HG02884 (cell line): ENCODE measurements around the gene GSTM2.

Source experiments
- ATAC-seq: cut with Tn5 transposase; IDR thresholded peaks from one replicate; pipeline ENCODE4 v1.9.1; 2021; ENCODE audit warnings: mild to moderate bottlenecking, moderate library complexity; ENCODE audit not compliant: unreplicated experiment

The GSTM2 gene

DNA sequence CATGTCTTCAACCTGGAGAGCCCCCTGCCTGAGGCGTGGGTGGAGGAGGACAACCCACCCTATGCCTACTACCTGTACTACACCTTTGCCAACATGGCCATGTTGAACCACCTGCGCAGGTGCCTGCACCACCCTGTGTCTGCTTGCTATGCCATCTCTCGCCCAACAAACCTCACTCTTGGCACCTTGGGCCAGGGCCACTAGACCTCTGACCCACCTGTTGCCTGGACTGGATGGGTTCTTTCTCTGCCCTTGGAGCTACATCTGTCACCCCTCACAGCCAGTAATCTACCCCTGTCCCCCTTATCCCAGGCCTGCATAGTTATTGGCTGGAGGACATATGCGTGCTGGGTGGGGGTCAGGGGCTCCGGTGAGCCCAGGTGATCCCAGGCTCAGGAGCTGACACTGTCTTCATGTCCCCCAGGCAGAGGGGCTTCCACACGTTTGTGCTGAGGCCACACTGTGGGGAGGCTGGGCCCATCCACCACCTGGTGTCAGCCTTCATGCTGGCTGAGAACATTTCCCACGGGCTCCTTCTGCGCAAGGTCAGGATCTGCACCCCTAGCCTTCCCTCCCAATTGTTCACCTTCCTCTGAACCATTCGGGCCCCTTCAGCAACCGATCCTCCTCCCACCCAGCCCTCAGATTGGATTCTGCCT lies 38.4 kb upstream of the GSTM2 start:
- no peak for ATAC-seq

GRCh38 chr1:109630081-109630897 lies 37.6 kb upstream of the GSTM2 start:
- no peak for ATAC-seq

- ATAC-seq, result no peak
Observed at GRCh38 chr1:109630898-109631512, 36.9 kb upstream of the GSTM2 start.

DNA sequence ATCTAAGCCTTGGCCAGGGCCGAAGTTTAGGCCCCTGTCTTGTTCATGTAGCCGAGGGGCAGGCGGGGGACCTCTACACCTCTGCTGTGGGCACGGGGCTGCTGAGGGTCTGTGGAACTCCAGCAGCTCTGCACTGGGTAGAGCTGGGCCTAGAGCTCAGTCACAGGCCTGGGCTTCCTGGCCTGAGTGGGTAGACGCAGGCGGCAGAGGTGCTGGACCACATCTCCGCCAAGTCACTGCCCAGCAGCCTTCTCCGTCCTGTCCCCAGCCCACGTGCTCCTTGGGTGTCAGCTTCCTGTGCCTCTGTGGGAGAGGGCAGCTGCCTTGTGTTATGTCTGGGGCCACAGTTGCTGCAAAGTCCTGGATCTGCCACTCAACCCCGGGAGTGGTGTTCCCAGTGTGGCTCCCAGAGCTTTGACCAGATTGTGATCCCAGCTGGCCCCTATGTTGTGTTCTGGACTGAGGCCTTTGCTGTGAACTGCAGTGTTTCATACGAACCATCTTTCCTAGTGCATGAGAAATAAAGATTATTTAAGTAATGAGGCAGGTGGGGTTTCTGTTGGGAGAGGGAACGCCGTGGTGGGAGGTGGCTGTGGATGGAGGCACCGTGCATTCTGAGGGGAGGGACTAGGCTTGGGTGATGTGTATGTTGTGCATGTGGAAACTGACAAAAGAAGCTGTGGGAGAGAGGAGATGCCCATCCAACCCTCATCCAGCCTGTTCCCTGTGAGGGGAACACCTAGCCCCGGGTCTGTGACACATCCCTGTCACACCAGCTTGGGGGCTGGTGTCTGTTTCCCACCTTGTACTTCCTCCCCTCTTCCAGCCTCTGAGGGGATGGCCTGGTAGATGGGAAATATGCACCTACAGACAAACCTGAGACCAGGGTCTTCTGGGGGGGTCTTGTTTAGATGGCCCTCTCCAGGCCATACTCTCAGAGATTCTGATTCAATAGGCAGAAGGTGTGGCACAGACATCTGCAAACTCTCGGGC lies 36.0 kb upstream of the GSTM2 start:
- ATAC-seq, result no peak

- ATAC-seq, result no peak
Observed at GRCh38 chr1:109632671-109633346, 35.0 kb upstream of the GSTM2 start.

DNA sequence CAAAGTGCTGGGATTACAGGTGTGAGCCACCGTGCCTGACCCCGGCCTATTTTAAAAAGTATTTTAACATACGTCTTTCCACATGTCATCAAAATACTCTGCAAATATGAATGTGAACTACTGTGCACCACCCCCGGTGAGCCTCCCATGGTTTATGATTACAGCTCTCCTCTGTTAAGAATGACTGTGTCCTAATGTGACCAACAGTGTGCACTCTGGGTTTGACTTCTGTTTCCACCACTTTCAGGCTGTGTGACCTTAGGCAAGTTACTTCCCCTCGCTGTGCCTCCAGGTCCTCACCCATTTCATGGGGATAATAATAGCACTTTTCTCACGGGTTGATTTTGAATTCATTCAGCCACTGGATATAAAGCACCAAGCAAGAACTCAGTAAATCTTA lies 33.6 kb upstream of the GSTM2 start:
- no peak for ATAC-seq

DNA sequence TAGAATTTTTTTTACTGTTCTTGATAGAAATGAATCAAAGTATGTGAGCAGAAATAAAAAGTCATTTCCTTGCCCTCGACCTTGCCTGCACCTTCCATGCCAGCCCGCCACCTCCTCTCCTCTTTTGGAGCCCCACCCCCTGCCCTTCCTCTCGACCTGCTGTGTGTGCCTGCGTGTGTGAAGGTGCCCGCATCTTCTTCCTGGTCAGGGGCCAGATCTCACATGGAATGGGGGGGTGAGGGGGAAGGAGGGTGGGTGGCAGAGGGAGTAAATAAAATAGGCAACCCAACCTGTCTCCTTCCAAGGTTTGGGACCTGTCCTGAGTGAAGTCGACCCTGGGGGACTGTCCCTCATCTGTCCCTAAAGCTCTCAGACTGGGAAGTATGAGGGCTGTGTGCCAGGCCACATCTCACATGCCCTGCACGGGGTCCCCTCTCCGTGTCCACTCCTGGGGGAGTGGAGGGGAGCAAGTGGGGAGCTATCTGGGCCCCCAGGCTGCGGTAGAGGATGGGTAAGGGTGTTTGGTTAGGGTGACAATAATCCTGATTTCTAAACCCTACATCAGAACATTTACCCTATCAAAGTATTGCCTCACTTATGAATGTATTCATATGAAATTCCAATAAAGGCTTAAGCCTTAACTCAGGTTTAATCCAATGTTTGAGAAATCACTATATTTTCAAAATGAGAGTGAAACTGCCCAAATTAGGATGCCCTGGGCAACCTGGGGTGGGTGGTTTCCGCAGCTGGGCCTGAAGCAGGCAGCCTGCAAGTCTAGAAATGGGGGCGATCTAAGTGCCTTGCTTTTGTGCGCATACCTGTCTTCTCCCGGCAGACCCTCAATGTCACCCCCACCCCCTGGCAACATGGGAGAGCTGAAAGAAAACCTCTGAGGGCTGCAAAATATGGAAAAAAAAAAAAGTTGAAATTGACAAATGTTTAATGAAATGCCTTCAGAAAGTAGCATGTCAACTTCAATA lies 32.8 kb upstream of the GSTM2 start:
- ATAC-seq, result no peak

DNA sequence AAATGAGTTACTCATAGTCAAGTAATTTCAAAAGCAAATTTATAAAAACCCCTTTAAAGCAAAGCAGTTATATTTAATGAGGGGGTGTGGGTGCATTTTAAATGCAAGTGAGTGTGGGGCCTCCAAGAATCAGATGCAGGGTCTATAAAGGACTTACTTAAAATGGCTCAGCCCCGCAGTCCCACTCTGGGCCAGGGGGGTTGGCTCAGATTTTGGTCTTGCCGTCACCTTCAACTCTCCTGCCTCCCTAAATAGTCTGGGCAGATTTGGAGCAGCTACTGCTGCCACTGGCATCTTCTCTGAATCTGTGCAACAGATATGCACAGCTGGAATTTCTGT lies 32.0 kb upstream of the GSTM2 start:
- ATAC-seq, result no peak

- ATAC-seq, result no peak
Observed at GRCh38 chr1:109636201-109636952, 31.5 kb upstream of the GSTM2 start.

GRCh38 chr1:109637446-109637845 lies 30.4 kb upstream of the GSTM2 start:
- ATAC-seq, result no peak

GRCh38 chr1:109639063-109639840 lies 28.6 kb upstream of the GSTM2 start:
- ATAC-seq, result no peak

DNA sequence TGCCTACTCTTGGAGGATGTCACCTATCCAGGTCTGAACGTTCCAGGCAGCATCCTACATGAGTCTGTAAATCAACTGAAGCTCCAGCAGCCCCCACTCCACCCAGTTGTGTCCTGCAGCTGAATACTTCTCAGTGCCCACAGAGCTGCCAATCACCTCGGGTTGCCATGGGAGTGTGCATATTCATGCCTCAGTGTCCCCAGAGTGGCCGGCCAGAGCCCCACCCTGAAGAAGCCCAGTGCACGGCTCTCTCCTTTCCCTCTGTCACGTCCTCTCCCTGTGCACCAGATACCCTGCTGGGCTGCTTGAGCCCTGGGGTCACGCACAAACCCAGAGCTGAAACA lies 28.0 kb upstream of the GSTM2 start:
- no peak for ATAC-seq

GRCh38 chr1:109640285-109640865 lies 27.5 kb upstream of the GSTM2 start:
- no peak for ATAC-seq

DNA sequence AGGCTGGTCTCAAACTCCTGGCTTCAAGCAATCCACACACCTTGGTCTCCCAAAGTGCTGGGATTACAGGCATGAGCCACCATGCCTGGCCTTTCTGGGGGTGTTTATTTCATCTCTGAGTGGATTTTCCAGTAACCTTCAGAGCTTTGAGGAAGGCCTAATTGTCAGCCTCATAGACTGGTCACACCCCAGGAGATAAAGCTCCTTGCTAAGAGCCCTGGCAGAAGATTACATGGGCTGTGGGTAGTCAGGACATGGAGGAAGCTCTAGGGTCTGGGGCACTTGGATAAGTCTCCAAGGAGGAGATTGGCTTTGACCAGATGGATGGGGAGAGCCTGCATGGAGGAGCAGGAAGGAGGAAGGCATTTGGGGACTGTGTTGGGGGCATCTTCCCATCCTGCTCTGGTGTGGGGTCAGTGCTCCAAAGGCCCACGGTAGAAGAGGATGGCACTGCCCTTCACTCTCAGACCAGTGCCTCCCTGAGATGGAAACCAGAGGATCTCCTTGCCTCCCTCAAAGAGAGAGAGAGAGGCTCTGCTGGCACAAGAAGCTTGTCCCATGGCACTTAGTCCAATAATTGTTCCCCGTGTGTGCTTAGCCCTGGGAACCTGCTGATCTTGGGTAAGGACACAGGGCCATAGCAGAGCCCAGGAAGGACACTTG lies 26.6 kb upstream of the GSTM2 start:
- ATAC-seq, result no peak

GRCh38 chr1:109641861-109642260 lies 26.0 kb upstream of the GSTM2 start:
- ATAC-seq, result no peak

- ATAC-seq, result no peak
Observed at GRCh38 chr1:109642626-109643025, 25.2 kb upstream of the GSTM2 start.
